GM18519 (cell line): ENCODE data around the gene CRACR2A.

Experiments used
- ATAC-seq: cut with Tn5 transposase; IDR thresholded peaks from one replicate; pipeline ENCODE4 v1.9.1; 2021; ENCODE audit warnings: mild to moderate bottlenecking, moderate library complexity; ENCODE audit not compliant: unreplicated experiment, low FRiP score

Gene CRACR2A

GRCh38 chr12:3622822-3623690, 129.9 kb downstream of the CRACR2A start:
- ATAC-seq, result no peak

- ATAC-seq, result no peak
Measured at GRCh38 chr12:3622021-3622821, 130.7 kb downstream of the CRACR2A start.

- no peak for ATAC-seq
Measured at GRCh38 chr12:3620856-3621255, 132.1 kb downstream of the CRACR2A start.

GRCh38 chr12:3617565-3617964, 135.3 kb downstream of the CRACR2A start:
- no peak for ATAC-seq

- no peak for ATAC-seq
Measured at GRCh38 chr12:3615862-3616261, 137.0 kb downstream of the CRACR2A start.

- ATAC-seq, result no peak
Measured at GRCh38 chr12:3614806-3615466, 138.0 kb downstream of the CRACR2A start.

- no peak for ATAC-seq
Measured at GRCh38 chr12:3613641-3614395, 139.1 kb downstream of the CRACR2A start.

GRCh38 chr12:3611860-3612703, 140.8 kb downstream of the CRACR2A start:
- no peak for ATAC-seq

GRCh38 chr12:3607821-3608220, 145.1 kb downstream of the CRACR2A start:
- ATAC-seq, result no peak

GRCh38 chr12:3607039-3607720, 145.7 kb downstream of the CRACR2A start:
- no peak for ATAC-seq

GRCh38 chr12:3606128-3606527, 146.8 kb downstream of the CRACR2A start:
- no peak for ATAC-seq

- ATAC-seq, result no peak
Measured at GRCh38 chr12:3605692-3606091, 147.2 kb downstream of the CRACR2A start.

GRCh38 chr12:3604748-3605586, 147.9 kb downstream of the CRACR2A start:
- no peak for ATAC-seq

- no peak for ATAC-seq
Measured at GRCh38 chr12:3604286-3604685, 148.6 kb downstream of the CRACR2A start.

GRCh38 chr12:3603576-3603975, 149.3 kb downstream of the CRACR2A start:
- ATAC-seq, result no peak

GRCh38 chr12:3602488-3602887, 150.4 kb downstream of the CRACR2A start:
- no peak for ATAC-seq

GRCh38 chr12:3601461-3602150, 151.3 kb downstream of the CRACR2A start:
- no peak for ATAC-seq
